Type B pancreatic cell (in vitro differentiated cells): ENCODE results near the gene EPHA1. TPM values are rescaled to one million over a fixed set of nuclear protein-coding genes. Genes with fewer than 3 reads are reported as not detected.
"Not testable (repeated sequence)": the region's sequence is repeated elsewhere in the genome, so short reads cannot be mapped to it uniquely, and the experiment has no call there.

ENCODE experiments used
- DNase-seq: peaks from one replicate; pipeline ENCODE4 v3.0.0; 2021; ENCODE audit warnings: mixed read lengths; ENCODE audit not compliant: unreplicated experiment; ENCODE audit errors: extremely low spot score
- H3K27ac Mint-ChIP-seq: 2 replicates; pipeline ENCODE4 v1.8.0; 2021; ENCODE audit warnings: mild to moderate bottlenecking, mixed read lengths
- H3K27me3 Mint-ChIP-seq: 2 replicates; pipeline ENCODE4 v1.8.0; 2021; ENCODE audit warnings: mixed read lengths
- H3K36me3 Mint-ChIP-seq: 2 replicates; pipeline ENCODE4 v1.8.0; 2021; ENCODE audit warnings: mixed read lengths
- H3K4me1 Mint-ChIP-seq: one replicate; pipeline ENCODE4 v1.8.0; 2021; ENCODE audit warnings: mixed read lengths; ENCODE audit not compliant: unreplicated experiment
- H3K4me3 Mint-ChIP-seq: 2 replicates; pipeline ENCODE4 v1.8.0; 2021; ENCODE audit warnings: mild to moderate bottlenecking, mixed read lengths
- H3K9me3 Mint-ChIP-seq: 2 replicates; pipeline ENCODE4 v1.8.0; 2021; ENCODE audit warnings: mixed read lengths
- total RNA-seq: library from RNA; stranded (reverse); gene quantifications from 2 replicates; pipeline ENCODE4 v1.2.1, GENCODE V29; 2021; ENCODE audit warnings: low replicate concordance
- TF ChIP-seq, protein P1 (sequence below): fragments of 200-600 bp; sonication (generic); conservative IDR thresholded peaks from 2 replicates; pipeline ENCODE4 v1.5.0; 2021; ENCODE audit warnings: antibody characterized with exemption, mild to moderate bottlenecking

The EPHA1 gene
- total RNA-seq, 1 donor from 2014 or later, result 18.0 TPM

DNA sequence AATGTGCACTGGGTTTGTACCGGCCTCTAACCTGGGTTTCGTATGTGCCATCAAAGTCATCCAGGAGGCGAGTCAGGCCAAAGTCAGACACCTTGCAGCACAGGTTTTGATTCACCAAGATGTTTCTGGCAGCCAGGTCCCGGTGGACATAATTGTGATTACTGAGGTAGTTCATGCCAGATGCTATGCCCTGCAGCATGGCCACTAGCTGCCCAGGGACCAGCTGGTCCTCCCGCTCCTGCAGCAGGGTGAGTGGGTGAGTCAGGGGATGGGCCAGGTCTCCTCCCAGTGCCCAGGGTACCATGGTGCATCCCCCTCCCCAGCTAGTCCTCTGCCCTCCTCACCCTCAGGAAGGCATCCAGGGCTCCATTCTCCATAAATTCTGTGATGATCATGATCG lies 13.9 kb downstream of the EPHA1 start:
- DNase-seq, result no peak
- Mint-ChIP-seq H3K27ac (no peak overlapping the region), H3K36me3 (peaks cover 10% of the 10 kb centered on the region), H3K9me3 (no peaks in the 10 kb centered on the region), H3K4me1 (no peaks in the 10 kb centered on the region), H3K4me3 (no peak overlapping the region), H3K27me3 (no peaks in the 10 kb centered on the region)
- TF ChIP-seq, protein P1, sequence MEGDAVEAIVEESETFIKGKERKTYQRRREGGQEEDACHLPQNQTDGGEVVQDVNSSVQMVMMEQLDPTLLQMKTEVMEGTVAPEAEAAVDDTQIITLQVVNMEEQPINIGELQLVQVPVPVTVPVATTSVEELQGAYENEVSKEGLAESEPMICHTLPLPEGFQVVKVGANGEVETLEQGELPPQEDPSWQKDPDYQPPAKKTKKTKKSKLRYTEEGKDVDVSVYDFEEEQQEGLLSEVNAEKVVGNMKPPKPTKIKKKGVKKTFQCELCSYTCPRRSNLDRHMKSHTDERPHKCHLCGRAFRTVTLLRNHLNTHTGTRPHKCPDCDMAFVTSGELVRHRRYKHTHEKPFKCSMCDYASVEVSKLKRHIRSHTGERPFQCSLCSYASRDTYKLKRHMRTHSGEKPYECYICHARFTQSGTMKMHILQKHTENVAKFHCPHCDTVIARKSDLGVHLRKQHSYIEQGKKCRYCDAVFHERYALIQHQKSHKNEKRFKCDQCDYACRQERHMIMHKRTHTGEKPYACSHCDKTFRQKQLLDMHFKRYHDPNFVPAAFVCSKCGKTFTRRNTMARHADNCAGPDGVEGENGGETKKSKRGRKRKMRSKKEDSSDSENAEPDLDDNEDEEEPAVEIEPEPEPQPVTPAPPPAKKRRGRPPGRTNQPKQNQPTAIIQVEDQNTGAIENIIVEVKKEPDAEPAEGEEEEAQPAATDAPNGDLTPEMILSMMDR, result no peak

DNA sequence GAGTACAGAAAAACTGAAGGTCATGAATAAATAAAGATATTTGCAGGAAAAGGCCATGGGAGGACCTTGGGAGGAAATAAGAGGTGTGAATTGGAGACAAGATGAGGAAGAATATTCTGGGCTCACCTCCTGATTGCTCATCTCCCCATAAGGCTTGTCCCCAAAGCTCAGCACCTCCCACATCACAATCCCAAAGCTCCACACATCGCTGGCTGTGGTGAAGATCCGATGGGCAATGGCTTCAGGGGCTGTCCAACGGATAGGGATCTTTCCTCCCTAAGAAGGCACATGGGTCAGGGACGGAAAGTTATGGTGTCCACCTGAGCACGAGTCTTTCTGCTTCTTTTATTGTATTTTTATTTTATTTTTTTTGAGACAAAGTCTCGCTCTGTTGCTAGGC lies 14.6 kb downstream of the EPHA1 start:
- TF ChIP-seq, protein P1, result no peak
- Mint-ChIP-seq H3K27me3 (no peaks in the 10 kb centered on the region), H3K4me3 (no peak overlapping the region), H3K27ac (peak overlapping the region; percentile 31), H3K9me3 (no peaks in the 10 kb centered on the region), H3K36me3 (peaks cover 12% of the 10 kb centered on the region), H3K4me1 (no peaks in the 10 kb centered on the region)
- DNase-seq, result no peak

DNA sequence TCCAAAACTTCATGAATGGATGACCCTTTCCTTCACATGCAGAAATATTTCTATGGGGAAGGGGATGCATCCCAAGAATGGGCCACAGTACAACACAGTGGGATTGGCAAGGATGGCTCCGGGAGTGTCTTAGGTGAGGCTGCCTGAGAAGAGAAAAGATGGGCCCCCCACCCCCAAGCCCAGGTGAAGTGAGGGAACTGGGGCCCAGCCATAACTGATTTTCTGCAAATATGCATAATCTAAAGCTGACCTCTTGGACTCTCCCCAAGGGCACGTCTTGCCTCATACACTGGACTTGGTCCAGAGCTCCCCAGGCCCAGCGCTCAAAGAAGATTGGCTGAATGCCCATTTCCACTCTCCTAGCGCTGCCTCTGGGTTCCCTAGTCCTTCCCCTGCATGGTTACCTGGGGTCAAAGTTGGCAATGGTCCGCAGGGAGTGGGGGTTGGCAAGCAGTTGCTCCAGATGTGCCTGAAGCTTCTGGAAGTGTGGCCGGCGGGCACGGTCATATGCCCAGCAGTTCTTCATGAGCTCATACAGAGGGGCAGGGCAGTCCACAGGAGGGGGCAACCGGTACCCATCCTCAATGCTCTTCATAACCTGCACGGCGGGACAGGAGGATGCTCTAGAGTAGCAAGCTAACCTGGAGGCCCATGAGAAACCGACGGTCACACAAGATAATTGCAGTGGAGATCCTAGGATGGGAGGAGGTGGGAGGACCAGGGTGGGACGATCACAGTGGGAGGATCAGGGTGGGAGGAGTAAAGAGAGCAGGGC lies 15.2 kb downstream of the EPHA1 start:
- no peak for DNase-seq
- no peaks in the 10 kb centered on the region for H3K27me3 Mint-ChIP-seq
- no peaks in the 10 kb centered on the region for H3K4me1 Mint-ChIP-seq
- TF ChIP-seq, protein P1, result no peak
- H3K36me3 Mint-ChIP-seq, result peaks cover 12% of the 10 kb centered on the region
- H3K27ac Mint-ChIP-seq, result peak overlapping the region; percentile 36
- no peaks in the 10 kb centered on the region for H3K9me3 Mint-ChIP-seq
- H3K4me3 Mint-ChIP-seq, result no peak overlapping the region

DNA sequence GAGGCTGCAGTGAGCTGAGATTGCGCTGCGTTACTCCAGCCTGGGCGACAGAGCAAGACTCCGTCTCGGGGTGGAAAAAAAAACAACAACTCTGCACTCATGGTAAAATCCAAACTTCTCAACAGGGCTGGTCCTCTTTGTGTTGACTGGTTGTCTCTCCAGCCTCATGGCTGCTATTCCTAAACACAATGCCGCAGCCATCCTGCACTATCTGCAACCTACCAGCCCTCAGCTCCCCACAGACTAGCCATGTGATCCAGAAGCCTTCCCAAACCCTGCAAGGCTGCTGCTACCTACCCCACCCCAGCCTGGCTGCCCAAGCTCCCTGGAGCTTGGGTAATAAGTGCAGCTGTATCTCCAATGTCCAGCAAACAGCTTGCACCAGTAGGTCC lies 15.8 kb downstream of the EPHA1 start:
- H3K9me3 Mint-ChIP-seq, result no peaks in the 10 kb centered on the region
- H3K27me3 Mint-ChIP-seq, result no peaks in the 10 kb centered on the region
- H3K4me3 Mint-ChIP-seq, result no peak overlapping the region
- TF ChIP-seq, protein P1, result no peak
- H3K36me3 Mint-ChIP-seq, result peaks cover 12% of the 10 kb centered on the region
- H3K27ac Mint-ChIP-seq, result peak overlapping the region; percentile 36
- no peak for DNase-seq
- H3K4me1 Mint-ChIP-seq, result no peaks in the 10 kb centered on the region

DNA sequence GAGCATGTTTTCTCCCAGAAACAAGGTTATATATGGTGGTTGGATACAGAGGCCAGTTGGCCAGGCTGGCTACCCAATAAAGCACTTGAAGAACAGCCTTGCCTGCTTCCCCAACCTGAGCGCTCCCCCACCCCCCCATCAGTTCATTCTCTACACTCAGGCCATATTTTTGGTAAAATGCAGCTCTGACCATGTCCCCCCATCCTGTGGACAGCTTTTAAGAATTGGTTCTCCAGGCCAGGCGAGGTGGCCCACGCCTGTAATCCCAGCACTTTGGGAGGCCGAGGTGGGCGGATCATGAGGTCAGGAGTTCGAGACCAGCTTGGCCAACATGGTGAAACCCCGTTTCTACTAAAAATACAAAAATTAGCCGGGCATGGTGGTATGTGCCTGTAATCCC lies 16.2 kb downstream of the EPHA1 start:
- DNase-seq, H3K9me3 Mint-ChIP-seq, H3K4me1 Mint-ChIP-seq, H3K36me3 Mint-ChIP-seq, H3K27me3 Mint-ChIP-seq, H3K27ac Mint-ChIP-seq, H3K4me3 Mint-ChIP-seq: not testable (repeated sequence)

DNA sequence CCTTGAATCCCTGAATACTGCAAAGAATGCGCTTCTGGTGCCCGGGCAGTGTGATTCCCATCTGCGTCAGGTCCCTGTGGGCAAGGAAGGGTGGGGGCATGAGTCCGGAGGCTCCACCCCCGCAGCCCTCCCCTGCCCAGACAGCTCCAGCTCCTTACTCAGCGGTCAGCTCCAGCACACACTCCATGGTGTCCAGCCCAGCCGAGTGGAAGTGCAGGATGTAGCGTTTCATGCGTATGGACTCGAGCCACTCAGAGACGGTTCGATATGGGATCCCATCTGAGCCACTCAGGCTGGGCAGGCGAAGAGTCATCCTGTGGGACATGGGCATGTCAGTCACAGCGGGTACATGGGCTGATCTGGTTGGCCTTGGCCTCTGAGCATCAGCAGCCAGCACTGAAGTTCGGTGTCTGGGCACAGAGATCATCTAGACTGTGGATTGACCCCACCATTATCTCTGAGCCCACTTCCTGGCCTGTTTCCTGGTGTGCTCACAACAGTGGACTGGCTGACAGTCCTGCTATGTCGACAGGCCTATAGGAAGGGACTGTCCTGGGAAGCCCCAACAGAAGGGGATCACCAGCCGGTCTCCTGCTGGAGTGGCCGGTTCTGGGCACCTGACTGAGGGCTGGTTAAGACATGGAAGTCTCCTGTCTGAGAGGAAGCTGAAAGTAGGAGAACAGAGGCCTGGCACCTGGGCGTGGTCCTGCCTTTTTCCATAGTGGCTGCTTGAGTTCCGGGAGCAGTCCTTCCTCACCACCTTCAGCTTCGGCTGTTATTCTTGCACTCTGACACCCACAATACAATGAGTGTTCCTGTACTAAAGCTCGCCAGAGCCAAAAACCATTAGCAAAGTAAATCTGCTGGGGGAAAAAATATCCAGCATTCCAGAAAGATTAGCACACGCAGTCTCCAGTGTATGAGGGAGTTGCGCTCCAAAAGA lies 16.9 kb downstream of the EPHA1 start:
- no peak for DNase-seq
- Mint-ChIP-seq H3K27me3 (no peaks in the 10 kb centered on the region), H3K27ac (no peak overlapping the region), H3K9me3 (no peaks in the 10 kb centered on the region), H3K36me3 (peaks cover 7% of the 10 kb centered on the region), H3K4me1 (no peaks in the 10 kb centered on the region), H3K4me3 (no peak overlapping the region)
- TF ChIP-seq, protein P1, result no peak
